SK-N-SH treated with all-trans-retinoic acid at 6 μM for 48 hours (cell line): ENCODE data around the gene HES5.

Source experiments
- ATAC-seq: fragments of 200-7000 bp; cut with Tn5 transposase; 3 replicates; pipeline ENCODE4 v1.9.1; 2020; ENCODE audit warnings: mild to moderate bottlenecking, moderate library complexity
- ARNTL ChIP-seq: fragments of 450-650 bp; formaldehyde crosslinking; IDR thresholded peaks from 2 replicates; pipeline ENCODE4 v1.5.0; 2020; ENCODE audit warnings: low read depth, mild to moderate bottlenecking, moderate library complexity, borderline replicate concordance
- BACH2 ChIP-seq: fragments of 250-450 bp; sonication (Bioruptor Pico); IDR thresholded peaks from 2 replicates; pipeline ENCODE4 v1.9.0; 2021; ENCODE audit warnings: mild to moderate bottlenecking, borderline replicate concordance
- CSDC2 ChIP-seq: fragments of 250-450 bp; sonication (Bioruptor Pico); IDR thresholded peaks from 2 replicates; pipeline ENCODE4 v1.5.0; 2020; ENCODE audit warnings: mild to moderate bottlenecking, moderate library complexity
- ESRRG ChIP-seq: fragments of 250-450 bp; sonication (Bioruptor Pico); IDR thresholded peaks from 2 replicates; pipeline ENCODE4 v1.6.1; 2021; ENCODE audit warnings: mild to moderate bottlenecking
- ISL1 ChIP-seq: fragments of 250-450 bp; sonication (Bioruptor Pico); IDR thresholded peaks from 2 replicates; pipeline ENCODE4 v2.1.2; 2022; ENCODE audit warnings: mild to moderate bottlenecking, moderate library complexity
- OSR1 ChIP-seq: fragments of 250-450 bp; sonication (Bioruptor Pico); IDR thresholded peaks from 2 replicates; pipeline ENCODE4 v1.8.0; 2022; ENCODE audit warnings: moderate library complexity, mild to moderate bottlenecking, inconsistent platforms
- PPARA ChIP-seq: fragments of 250-450 bp; sonication (Bioruptor Pico); IDR thresholded peaks from 2 replicates; pipeline ENCODE4 v1.5.0; 2020; ENCODE audit warnings: mild to moderate bottlenecking, borderline replicate concordance
- RARB ChIP-seq: fragments of 250-450 bp; sonication (Bioruptor Pico); IDR thresholded peaks from 2 replicates; pipeline ENCODE4 v1.8.0; 2021; ENCODE audit warnings: mild to moderate bottlenecking, moderate library complexity
- SNAI2 ChIP-seq: fragments of 250-450 bp; sonication (Bioruptor Pico); IDR thresholded peaks from 2 replicates; pipeline ENCODE4 v1.5.0; 2020; ENCODE audit warnings: mild to moderate bottlenecking, moderate library complexity
- ZC3H10 ChIP-seq: fragments of 250-450 bp; sonication (Bioruptor Pico); IDR thresholded peaks from 2 replicates; pipeline ENCODE4 v1.5.1; 2021; ENCODE audit warnings: mild to moderate bottlenecking, moderate library complexity
- ZFP3 ChIP-seq: fragments of 250-450 bp; sonication (Bioruptor Pico); IDR thresholded peaks from 2 replicates; pipeline ENCODE4 v1.5.0; 2020; ENCODE audit warnings: mild to moderate bottlenecking, moderate library complexity
- ZFP30 ChIP-seq: fragments of 450-650 bp; formaldehyde crosslinking; IDR thresholded peaks from 2 replicates; pipeline ENCODE4 v1.5.0; 2022; ENCODE audit warnings: mild to moderate bottlenecking, moderate library complexity
- ZNF565 ChIP-seq: fragments of 450-650 bp; formaldehyde crosslinking; conservative IDR thresholded peaks from 2 replicates; pipeline ENCODE4 v1.5.0; 2020; ENCODE audit warnings: low read depth, mild to moderate bottlenecking, moderate library complexity
- ZNF70 ChIP-seq: fragments of 450-650 bp; formaldehyde crosslinking; IDR thresholded peaks from 2 replicates; pipeline ENCODE4 v1.5.0; 2020; ENCODE audit warnings: mild to moderate bottlenecking, moderate library complexity
- ZNF8 ChIP-seq: fragments of 450-650 bp; formaldehyde crosslinking; IDR thresholded peaks from 2 replicates; pipeline ENCODE4 v1.5.0; 2020; ENCODE audit warnings: mild to moderate bottlenecking, moderate library complexity
- TF ChIP-seq, protein P1 (sequence below): fragments of 250-450 bp; sonication (Bioruptor Pico); IDR thresholded peaks from 2 replicates; pipeline ENCODE4 v1.5.0; 2020; ENCODE audit warnings: mild to moderate bottlenecking, moderate library complexity
- TF ChIP-seq, protein P2 (sequence below): fragments of 250-450 bp; sonication (Bioruptor Pico); IDR thresholded peaks from 2 replicates; pipeline ENCODE4 v1.8.0; 2020; ENCODE audit warnings: mild to moderate bottlenecking, moderate library complexity, borderline replicate concordance
- TF ChIP-seq, protein P3 (sequence below): fragments of 250-450 bp; sonication (Bioruptor Pico); IDR thresholded peaks from 2 replicates; pipeline ENCODE4 v1.8.0; 2021; ENCODE audit warnings: low read depth, mild to moderate bottlenecking, moderate library complexity, borderline replicate concordance
- TF ChIP-seq, protein P4 (sequence below): fragments of 250-450 bp; sonication (Bioruptor Pico); IDR thresholded peaks from 2 replicates; pipeline ENCODE4 v1.5.1; 2021; ENCODE audit warnings: mild to moderate bottlenecking, moderate library complexity

HES5 gene

DNA sequence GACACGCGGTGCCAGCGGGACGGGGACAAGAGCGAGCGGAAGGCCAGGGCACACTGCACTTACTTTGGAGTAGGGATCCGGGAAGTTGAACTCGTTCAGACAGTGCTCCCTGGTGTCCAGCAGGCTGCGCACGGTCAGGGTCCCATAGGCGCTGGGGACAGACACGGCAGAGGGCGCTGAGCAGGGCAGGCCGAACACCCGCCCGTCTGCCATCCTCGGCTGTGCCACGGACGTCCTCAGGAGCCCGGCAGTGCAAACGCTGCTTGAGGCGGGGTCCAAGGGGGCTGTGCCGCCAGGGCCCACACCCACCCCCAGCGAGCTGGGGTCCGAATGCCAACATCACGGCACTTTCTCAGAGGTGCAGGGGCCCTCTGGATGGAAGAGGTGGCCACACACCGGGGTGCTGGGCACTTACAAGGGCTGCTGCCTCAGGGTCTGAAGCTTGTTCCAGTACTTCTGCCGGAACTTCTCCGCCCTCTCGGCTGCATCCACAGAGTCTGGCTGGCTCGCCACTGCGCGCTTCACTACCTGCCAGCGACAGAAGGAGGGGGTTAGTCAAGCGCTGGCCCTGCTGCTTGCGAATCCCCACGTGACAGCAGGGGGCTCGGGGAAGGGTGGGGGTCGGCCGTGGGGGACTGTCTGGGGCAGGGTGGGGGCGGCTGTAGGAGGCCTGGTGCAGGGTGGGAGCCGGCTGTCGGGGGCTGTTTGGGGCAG, 16.0 kb downstream of the HES5 start (continued):
- TF ChIP-seq, protein P1, sequence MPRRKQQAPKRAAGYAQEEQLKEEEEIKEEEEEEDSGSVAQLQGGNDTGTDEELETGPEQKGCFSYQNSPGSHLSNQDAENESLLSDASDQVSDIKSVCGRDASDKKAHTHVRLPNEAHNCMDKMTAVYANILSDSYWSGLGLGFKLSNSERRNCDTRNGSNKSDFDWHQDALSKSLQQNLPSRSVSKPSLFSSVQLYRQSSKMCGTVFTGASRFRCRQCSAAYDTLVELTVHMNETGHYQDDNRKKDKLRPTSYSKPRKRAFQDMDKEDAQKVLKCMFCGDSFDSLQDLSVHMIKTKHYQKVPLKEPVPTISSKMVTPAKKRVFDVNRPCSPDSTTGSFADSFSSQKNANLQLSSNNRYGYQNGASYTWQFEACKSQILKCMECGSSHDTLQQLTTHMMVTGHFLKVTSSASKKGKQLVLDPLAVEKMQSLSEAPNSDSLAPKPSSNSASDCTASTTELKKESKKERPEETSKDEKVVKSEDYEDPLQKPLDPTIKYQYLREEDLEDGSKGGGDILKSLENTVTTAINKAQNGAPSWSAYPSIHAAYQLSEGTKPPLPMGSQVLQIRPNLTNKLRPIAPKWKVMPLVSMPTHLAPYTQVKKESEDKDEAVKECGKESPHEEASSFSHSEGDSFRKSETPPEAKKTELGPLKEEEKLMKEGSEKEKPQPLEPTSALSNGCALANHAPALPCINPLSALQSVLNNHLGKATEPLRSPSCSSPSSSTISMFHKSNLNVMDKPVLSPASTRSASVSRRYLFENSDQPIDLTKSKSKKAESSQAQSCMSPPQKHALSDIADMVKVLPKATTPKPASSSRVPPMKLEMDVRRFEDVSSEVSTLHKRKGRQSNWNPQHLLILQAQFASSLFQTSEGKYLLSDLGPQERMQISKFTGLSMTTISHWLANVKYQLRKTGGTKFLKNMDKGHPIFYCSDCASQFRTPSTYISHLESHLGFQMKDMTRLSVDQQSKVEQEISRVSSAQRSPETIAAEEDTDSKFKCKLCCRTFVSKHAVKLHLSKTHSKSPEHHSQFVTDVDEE: no peak
- no peak for TF ChIP-seq ISL1 (CRISPR knock-in tag)
- TF ChIP-seq ZFP3 (CRISPR knock-in tag): no peak

DNA sequence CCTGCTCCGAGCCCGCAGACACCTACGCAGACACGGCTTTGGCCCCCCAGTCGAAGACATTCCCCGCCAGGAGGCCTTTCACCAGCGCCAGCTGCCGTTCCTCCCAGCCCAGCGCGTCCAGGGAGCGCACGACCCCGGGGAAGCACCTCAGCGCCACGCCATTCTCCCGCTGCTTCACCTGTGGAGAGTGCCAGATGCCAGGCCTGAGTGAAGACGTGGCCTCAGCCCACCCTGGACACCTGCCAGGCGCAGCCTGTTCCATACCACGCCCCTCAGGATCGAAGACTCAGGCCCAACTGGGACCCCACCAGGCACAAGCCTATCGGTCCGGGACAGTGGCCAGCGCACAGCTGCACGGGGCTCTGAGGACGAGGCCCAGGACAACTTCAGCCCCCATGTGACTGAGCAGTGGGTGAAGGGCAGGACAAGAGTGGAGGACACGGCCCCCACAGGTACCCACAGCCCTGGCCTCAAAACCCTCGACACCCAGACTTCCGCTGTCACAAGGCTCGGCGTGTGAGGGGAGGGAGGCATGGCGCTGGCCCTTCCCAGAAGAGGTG, 17.1 kb downstream of the HES5 start:
- TF ChIP-seq, protein P1: no peak
- TF ChIP-seq ESRRG (no peak), ZNF70 (CRISPR knock-in tag) (no peak), ZNF8 (CRISPR knock-in tag) (no peak), RARB (no peak), SNAI2 (CRISPR knock-in tag) (no peak), BACH2 (CRISPR knock-in tag) (no peak), ZFP30 (no peak), ZNF565 (no peak), CSDC2 (CRISPR knock-in tag) (no peak), ISL1 (CRISPR knock-in tag) (no peak)
- TF ChIP-seq, protein P2, sequence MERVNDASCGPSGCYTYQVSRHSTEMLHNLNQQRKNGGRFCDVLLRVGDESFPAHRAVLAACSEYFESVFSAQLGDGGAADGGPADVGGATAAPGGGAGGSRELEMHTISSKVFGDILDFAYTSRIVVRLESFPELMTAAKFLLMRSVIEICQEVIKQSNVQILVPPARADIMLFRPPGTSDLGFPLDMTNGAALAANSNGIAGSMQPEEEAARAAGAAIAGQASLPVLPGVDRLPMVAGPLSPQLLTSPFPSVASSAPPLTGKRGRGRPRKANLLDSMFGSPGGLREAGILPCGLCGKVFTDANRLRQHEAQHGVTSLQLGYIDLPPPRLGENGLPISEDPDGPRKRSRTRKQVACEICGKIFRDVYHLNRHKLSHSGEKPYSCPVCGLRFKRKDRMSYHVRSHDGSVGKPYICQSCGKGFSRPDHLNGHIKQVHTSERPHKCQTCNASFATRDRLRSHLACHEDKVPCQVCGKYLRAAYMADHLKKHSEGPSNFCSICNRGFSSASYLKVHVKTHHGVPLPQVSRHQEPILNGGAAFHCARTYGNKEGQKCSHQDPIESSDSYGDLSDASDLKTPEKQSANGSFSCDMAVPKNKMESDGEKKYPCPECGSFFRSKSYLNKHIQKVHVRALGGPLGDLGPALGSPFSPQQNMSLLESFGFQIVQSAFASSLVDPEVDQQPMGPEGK (CRISPR knock-in tag): no peak
- TF ChIP-seq, protein P3, sequence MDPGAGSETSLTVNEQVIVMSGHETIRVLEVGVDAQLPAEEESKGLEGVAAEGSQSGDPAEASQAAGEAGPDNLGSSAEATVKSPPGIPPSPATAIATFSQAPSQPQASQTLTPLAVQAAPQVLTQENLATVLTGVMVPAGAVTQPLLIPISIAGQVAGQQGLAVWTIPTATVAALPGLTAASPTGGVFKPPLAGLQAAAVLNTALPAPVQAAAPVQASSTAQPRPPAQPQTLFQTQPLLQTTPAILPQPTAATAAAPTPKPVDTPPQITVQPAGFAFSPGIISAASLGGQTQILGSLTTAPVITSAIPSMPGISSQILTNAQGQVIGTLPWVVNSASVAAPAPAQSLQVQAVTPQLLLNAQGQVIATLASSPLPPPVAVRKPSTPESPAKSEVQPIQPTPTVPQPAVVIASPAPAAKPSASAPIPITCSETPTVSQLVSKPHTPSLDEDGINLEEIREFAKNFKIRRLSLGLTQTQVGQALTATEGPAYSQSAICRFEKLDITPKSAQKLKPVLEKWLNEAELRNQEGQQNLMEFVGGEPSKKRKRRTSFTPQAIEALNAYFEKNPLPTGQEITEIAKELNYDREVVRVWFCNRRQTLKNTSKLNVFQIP: no peak
- TF ChIP-seq, all 23 proteins: peak for 0
- no peak; the same call in 2 of the 3 replicates for ATAC-seq

DNA sequence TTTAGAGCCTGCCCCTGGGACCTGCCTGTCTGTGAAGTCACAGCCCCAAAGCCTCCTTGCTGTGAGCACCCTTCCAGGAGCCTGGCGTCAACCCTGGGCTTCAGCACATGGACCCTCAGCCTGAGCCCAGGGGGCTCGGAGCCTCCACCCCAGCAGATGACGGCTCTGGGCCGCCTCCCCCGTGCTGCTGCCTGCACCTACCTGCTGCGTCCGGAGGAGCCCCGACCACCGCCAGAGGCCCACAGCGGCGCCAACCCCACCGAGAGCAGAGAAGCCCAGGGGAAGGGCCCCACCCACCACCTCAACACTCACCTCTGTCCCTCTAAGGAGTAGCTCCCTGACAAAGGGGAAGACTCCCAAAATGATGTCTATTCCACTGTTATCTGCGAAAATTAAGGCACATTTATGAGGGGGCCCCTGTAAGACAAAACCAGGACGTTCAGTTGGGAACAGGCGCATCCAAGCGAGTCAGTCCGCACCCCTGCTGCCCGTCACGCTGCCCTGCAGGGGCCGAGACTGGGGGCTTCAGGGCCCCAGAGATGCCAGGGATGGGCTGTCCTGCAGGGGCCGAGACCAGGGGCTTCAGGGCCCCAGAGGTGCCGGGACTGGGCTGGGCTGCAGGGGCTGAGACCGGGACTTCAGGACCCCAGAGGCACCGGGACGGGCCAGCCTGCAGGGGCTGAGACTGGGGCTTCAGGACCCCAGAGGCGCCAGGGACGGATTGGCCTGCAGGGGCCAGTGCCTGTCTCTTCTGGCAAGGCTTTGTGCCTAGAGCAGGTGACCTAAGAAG, 19.5 kb downstream of the HES5 start:
- ATAC-seq: no peak
- no peak for TF ChIP-seq OSR1 (CRISPR knock-in tag)
- TF ChIP-seq ISL1 (CRISPR knock-in tag): no peak
- TF ChIP-seq ZNF70 (CRISPR knock-in tag): no peak
- no peak for TF ChIP-seq ARNTL (CRISPR knock-in tag)
- TF ChIP-seq, all 23 proteins: peak for 0

DNA sequence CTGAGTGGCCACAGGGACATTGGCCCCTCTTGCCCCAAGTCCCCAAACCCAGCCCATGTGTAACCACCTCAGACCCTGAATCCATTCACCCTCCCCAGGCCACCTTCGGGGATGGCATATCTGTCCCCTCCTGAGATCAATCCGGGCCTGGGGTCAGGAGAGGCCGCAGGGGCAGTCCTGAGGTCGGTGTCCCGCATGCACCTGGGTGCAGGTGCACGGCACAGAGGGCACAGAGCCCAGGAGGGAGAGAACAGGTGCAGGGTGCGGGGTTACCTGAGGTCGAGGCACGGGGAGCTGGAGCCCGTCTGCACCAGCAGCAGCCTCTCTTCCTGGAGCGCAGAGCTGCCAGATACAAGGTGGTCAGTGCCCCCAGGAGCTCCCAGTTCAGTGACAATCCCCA, 20.5 kb downstream of the HES5 start:
- ATAC-seq: no peak
- TF ChIP-seq PPARA (CRISPR knock-in tag): no peak
- no peak for TF ChIP-seq ZNF70 (CRISPR knock-in tag)
- no peak for TF ChIP-seq ZC3H10 (CRISPR knock-in tag)
- TF ChIP-seq ZFP3 (CRISPR knock-in tag): no peak
- TF ChIP-seq, protein P1: no peak
- TF ChIP-seq, protein P4, sequence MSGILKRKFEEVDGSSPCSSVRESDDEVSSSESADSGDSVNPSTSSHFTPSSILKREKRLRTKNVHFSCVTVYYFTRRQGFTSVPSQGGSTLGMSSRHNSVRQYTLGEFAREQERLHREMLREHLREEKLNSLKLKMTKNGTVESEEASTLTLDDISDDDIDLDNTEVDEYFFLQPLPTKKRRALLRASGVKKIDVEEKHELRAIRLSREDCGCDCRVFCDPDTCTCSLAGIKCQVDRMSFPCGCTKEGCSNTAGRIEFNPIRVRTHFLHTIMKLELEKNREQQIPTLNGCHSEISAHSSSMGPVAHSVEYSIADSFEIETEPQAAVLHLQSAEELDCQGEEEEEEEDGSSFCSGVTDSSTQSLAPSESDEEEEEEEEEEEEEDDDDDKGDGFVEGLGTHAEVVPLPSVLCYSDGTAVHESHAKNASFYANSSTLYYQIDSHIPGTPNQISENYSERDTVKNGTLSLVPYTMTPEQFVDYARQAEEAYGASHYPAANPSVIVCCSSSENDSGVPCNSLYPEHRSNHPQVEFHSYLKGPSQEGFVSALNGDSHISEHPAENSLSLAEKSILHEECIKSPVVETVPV (CRISPR knock-in tag): no peak
